Measurements from ENCODE around the gene ACTL6B.

DNA sequence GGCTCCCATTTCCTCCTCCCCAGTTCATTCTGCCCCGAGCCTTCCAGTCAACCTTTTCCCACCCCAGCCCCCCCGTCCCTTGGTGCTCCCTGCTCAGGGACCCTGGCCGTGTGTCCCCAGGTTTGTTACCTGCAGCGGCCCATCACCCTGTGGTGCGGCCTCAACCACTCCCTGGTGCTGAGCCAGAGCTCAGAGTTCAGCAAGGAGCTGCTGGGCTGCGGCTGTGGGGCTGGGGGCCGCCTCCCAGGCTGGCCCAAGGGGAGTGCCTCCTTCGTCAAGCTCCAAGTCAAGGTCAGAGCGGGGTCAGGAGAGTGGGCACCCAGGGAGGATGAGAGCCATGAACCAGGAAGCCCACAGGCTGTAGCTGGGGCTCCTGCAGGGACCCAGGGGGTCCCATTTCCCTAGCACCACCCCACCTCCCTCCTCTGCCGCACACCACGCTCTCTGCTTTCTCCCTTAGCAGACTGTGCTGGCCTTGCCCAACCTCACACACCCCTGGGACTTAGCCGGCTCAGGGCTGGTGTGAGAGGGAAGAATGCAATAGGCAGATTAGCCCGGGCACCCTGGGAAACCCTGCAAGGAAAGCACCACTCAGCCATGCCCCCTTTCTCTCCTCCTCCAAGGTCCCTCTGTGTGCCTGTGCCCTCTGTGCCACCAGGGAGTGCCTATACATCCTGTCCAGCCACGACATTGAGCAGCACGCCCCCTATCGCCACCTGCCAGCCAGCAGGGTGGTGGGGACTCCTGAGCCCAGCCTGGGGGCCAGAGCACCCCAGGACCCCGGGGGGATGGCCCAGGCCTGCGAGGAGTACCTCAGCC is 56.1 kb downstream of the ACTL6B start:
- TF ChIP-seq EZH2 (IDR thresholded peaks at IDR 0.05; ENCODE audit: borderline replicate concordance) (no peak), EZH2phosphoT487 (IDR thresholded peaks at IDR 0.05; ENCODE audit: low read depth, severe bottlenecking, unreplicated experiment) (no peak)

Measured in hepatocyte (in vitro differentiated cells).